Astrocyte (in vitro differentiated cells and primary cell): ENCODE measurements around the gene AFF3. TPM values are rescaled to one million over a fixed set of nuclear protein-coding genes. Genes with fewer than 3 reads are reported as not detected.
A peak's percentile ranks its signal among the peaks of the same experiment; 100 is the strongest.

ENCODE experiments used
- DNase-seq: peaks from one replicate; pipeline ENCODE4 v3.0.0-alpha.2; 2010; ENCODE audit warnings: low read depth
- FAIRE-seq: peaks from 2 replicates; lab custom pipeline; 2011; peaks lifted over from hg19 to GRCh38; lab: Jason Lieb, UNC
- H2AFZ ChIP-seq: 2 replicates; pipeline ENCODE4 v1.6.0; 2012; ENCODE audit warnings: low read depth, low read length, inconsistent platforms
- H3K27ac ChIP-seq: 2 replicates; pipeline ENCODE4 v1.5.1; 2011; ENCODE audit warnings: low read depth, low read length, inconsistent platforms
- H3K27me3 ChIP-seq: 2 replicates; pipeline ENCODE4 v1.6.0; 2011; ENCODE audit warnings: low read length, inconsistent platforms; ENCODE audit not compliant: insufficient read depth
- H3K36me3 ChIP-seq: 2 replicates; pipeline ENCODE4 v1.5.1; 2011; ENCODE audit warnings: low read length, inconsistent platforms; ENCODE audit not compliant: insufficient read depth
- H3K4me1 ChIP-seq: 2 replicates; pipeline ENCODE4 v1.5.1; 2011; ENCODE audit warnings: low read length, inconsistent platforms; ENCODE audit not compliant: insufficient read depth
- H3K4me2 ChIP-seq: 2 replicates; pipeline ENCODE4 v1.6.0; 2012; ENCODE audit warnings: low read length, inconsistent platforms
- H3K4me3 ChIP-seq: 2 replicates; pipeline ENCODE4 v1.5.1; 2011; ENCODE audit warnings: low read depth, mild to moderate bottlenecking, low read length, inconsistent platforms; ENCODE audit not compliant: insufficient read depth
- H3K79me2 ChIP-seq: 2 replicates; pipeline ENCODE4 v1.6.0; 2012; ENCODE audit warnings: mild to moderate bottlenecking, low read length, inconsistent platforms; ENCODE audit not compliant: insufficient read depth
- H3K9ac ChIP-seq: 2 replicates; pipeline ENCODE4 v1.6.0; 2012; ENCODE audit warnings: mild to moderate bottlenecking, low read length, inconsistent platforms
- H3K9me3 ChIP-seq: 2 replicates; pipeline ENCODE4 v1.5.1; 2012; ENCODE audit warnings: low read depth, mild to moderate bottlenecking, low read length, inconsistent platforms; ENCODE audit not compliant: insufficient read depth
- H4K20me1 ChIP-seq: 2 replicates; pipeline ENCODE4 v1.6.0; 2012; ENCODE audit warnings: low read length, inconsistent platforms; ENCODE audit not compliant: insufficient read depth
- H3K27ac Mint-ChIP-seq: one replicate; pipeline ENCODE4 v1.8.0; 2021; ENCODE audit warnings: mild to moderate bottlenecking, mixed read lengths; ENCODE audit not compliant: unreplicated experiment
- H3K27me3 Mint-ChIP-seq: one replicate; pipeline ENCODE4 v1.8.0; 2021; ENCODE audit warnings: low read depth, mixed read lengths; ENCODE audit not compliant: unreplicated experiment
- H3K36me3 Mint-ChIP-seq: one replicate; pipeline ENCODE4 v1.8.0; 2021; ENCODE audit warnings: low read depth, mixed read lengths; ENCODE audit not compliant: unreplicated experiment
- H3K4me1 Mint-ChIP-seq: one replicate; pipeline ENCODE4 v1.8.0; 2021; ENCODE audit warnings: low read depth, mixed read lengths; ENCODE audit not compliant: unreplicated experiment
- H3K4me3 Mint-ChIP-seq: one replicate; pipeline ENCODE4 v1.8.0; 2021; ENCODE audit warnings: mild to moderate bottlenecking, moderate library complexity, mixed read lengths; ENCODE audit not compliant: unreplicated experiment
- H3K9me3 Mint-ChIP-seq: one replicate; pipeline ENCODE4 v1.8.0; 2021; ENCODE audit warnings: mild to moderate bottlenecking, mixed read lengths; ENCODE audit not compliant: unreplicated experiment
- EZH2 ChIP-seq: IDR thresholded peaks from 2 replicates; pipeline ENCODE4 v1.6.1; 2012; ENCODE audit warnings: mild to moderate bottlenecking, low read length, inconsistent platforms; ENCODE audit not compliant: insufficient read depth
- total RNA-seq: library from RNA; stranded (reverse); gene quantifications from 2 replicates; pipeline ENCODE4 v1.2.1, GENCODE V29; 2021
- TF ChIP-seq, protein P1 (sequence below): IDR thresholded peaks from 2 replicates; pipeline ENCODE4 v1.5.1; 2011; ENCODE audit warnings: low read depth, mild to moderate bottlenecking, inconsistent platforms, low read length, moderate library complexity; ENCODE audit not compliant: insufficient read depth

AFF3 gene
- total RNA-seq, 1 donor from 2014 or later, result 14.7 TPM

DNA sequence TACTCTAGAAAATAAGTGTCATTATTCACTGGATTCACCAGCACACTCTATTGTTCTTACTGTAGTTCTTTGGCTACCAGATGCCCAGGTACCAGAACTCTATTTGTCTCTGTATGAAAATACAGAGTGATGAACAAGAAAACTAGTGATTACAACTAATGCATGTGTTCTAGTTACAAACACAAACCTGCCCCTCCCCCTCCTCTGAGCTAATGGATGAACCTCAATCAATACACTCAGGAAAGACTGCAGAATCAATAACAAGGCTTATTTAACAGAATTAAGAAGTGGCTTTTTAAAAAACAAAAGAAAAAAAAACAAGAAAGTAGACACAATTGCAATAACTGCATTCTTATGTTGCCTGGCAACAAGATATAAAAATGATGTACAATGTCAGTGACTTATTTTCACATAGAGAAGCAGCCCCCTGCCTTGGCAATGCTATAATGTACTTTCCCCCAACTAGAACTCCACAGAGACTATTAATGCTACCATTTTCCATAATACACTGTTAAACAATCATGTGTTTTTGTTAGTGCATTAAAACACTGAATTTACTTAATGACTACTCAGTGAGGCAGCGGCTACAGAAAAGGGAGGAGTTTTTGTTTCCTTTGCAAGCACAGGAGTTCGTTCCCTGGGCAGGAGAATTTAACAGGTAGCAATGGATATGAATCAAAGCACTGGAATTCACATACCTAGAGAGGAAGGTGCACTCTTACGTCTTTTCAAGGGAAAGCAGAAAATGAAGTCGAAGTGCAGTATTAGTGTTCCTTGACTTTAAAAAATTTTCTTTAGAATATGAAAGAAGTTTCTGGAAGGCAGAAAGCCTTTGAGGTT lies 333.8 kb downstream of the AFF3 start:
- H3K4me1 Mint-ChIP-seq, result peaks cover 48% of the 10 kb centered on the region
- Histone ChIP-seq H3K27me3 (no peaks in the 10 kb centered on the region), H3K79me2 (no peaks in the 10 kb centered on the region), H3K27ac (no peak overlapping the region), H3K4me1 (peaks cover 50% of the 10 kb centered on the region), H3K9ac (no peak overlapping the region), H2AFZ (no peak overlapping the region), H3K4me2 (peak overlapping the region; percentile 17), H3K36me3 (no peaks in the 10 kb centered on the region), H3K4me3 (no peak overlapping the region), H4K20me1 (no peaks in the 10 kb centered on the region), H3K9me3 (no peaks in the 10 kb centered on the region)
- no peak overlapping the region for H3K27ac Mint-ChIP-seq
- H3K36me3 Mint-ChIP-seq, result no peaks in the 10 kb centered on the region
- peaks cover 2% of the 10 kb centered on the region for H3K9me3 Mint-ChIP-seq
- no peaks in the 10 kb centered on the region for H3K27me3 Mint-ChIP-seq
- DNase-seq (no peak), FAIRE-seq (no peak)
- no peak for TF ChIP-seq EZH2
- TF ChIP-seq, protein P1, sequence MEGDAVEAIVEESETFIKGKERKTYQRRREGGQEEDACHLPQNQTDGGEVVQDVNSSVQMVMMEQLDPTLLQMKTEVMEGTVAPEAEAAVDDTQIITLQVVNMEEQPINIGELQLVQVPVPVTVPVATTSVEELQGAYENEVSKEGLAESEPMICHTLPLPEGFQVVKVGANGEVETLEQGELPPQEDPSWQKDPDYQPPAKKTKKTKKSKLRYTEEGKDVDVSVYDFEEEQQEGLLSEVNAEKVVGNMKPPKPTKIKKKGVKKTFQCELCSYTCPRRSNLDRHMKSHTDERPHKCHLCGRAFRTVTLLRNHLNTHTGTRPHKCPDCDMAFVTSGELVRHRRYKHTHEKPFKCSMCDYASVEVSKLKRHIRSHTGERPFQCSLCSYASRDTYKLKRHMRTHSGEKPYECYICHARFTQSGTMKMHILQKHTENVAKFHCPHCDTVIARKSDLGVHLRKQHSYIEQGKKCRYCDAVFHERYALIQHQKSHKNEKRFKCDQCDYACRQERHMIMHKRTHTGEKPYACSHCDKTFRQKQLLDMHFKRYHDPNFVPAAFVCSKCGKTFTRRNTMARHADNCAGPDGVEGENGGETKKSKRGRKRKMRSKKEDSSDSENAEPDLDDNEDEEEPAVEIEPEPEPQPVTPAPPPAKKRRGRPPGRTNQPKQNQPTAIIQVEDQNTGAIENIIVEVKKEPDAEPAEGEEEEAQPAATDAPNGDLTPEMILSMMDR, result no peak
- H3K4me3 Mint-ChIP-seq, result no peak overlapping the region

DNA sequence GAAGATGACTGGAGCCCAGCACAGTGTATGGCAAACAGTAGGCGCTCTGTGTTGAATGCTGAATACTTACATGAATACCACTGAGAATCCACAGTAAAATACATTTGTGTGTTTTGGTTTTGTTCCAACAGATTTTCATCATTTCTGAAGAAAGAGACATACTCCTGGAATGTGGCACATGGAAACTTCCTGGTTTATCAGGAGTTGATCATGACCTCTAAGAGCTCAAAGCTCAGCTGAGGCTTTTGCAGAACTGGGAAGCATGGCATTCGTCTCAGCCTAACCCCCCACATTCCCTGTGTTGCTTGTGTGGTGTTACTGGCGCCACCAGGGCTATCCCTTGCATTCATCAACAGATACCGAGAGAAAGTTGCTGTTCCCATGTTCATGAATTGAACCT lies 335.6 kb downstream of the AFF3 start:
- Histone ChIP-seq H3K27me3 (no peaks in the 10 kb centered on the region), H3K4me2 (peak overlapping the region; percentile 42), H3K4me3 (no peak overlapping the region), H4K20me1 (no peaks in the 10 kb centered on the region), H3K9me3 (no peaks in the 10 kb centered on the region), H3K4me1 (peaks cover 44% of the 10 kb centered on the region), H3K9ac (no peak overlapping the region), H3K27ac (peak overlapping the region; percentile 38), H3K79me2 (no peaks in the 10 kb centered on the region), H3K36me3 (no peaks in the 10 kb centered on the region), H2AFZ (no peak overlapping the region)
- peaks cover 5% of the 10 kb centered on the region for H3K9me3 Mint-ChIP-seq
- peaks cover 48% of the 10 kb centered on the region for H3K4me1 Mint-ChIP-seq
- DNase-seq (peak; percentile 81), FAIRE-seq (peak; percentile 95)
- H3K27me3 Mint-ChIP-seq, result no peaks in the 10 kb centered on the region
- H3K4me3 Mint-ChIP-seq, result no peak overlapping the region
- TF ChIP-seq, protein P1, result no peak
- no peak for TF ChIP-seq EZH2
- no peaks in the 10 kb centered on the region for H3K36me3 Mint-ChIP-seq
- no peak overlapping the region for H3K27ac Mint-ChIP-seq

DNA sequence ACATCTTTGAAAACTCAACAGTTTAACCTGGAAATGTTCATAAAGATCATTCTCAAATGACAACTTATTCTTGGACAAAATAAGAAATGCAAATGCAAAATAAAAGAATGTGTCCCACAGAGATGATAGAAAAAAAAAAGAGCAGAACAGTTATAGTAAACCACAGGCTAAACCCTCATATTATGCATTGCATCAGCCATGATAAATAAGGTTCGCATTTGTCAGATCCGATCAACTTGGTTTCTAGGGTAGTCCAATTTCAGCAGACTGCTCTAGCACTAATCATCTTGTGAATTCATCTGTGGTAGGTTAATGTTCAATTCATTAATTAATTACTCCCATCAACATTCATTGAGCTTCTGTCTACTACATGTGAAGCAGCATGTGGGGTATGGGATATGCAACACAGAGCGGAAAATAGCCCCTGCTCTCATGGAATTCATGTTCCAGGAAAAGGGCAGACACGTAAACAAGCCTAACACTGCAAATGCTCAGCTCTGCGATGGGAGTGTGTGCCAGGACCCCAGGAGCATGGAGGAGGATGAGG lies 336.4 kb downstream of the AFF3 start:
- Histone ChIP-seq H3K27me3 (no peaks in the 10 kb centered on the region), H3K4me2 (no peak overlapping the region), H3K27ac (peak overlapping the region; percentile 7)

More for the DNA sequence above, 336.4 kb downstream of the AFF3 start:
- H3K4me1 ChIP-seq, result peaks cover 39% of the 10 kb centered on the region
- no peak for TF ChIP-seq EZH2
- TF ChIP-seq, protein P1, result no peak
- no peaks in the 10 kb centered on the region for H3K27me3 Mint-ChIP-seq
- H3K27ac Mint-ChIP-seq, result no peak overlapping the region
- DNase-seq (no peak), FAIRE-seq (peak; percentile 58)
- H3K36me3 Mint-ChIP-seq, result no peaks in the 10 kb centered on the region
- H3K79me2 ChIP-seq, result no peaks in the 10 kb centered on the region
- no peak overlapping the region for H3K9ac ChIP-seq
- no peaks in the 10 kb centered on the region for H4K20me1 ChIP-seq
- no peak overlapping the region for H3K4me3 Mint-ChIP-seq
- peaks cover 41% of the 10 kb centered on the region for H3K4me1 Mint-ChIP-seq
- H3K4me3 ChIP-seq, result no peak overlapping the region
- H3K9me3 ChIP-seq, result no peaks in the 10 kb centered on the region
- H3K36me3 ChIP-seq, result no peaks in the 10 kb centered on the region
- peaks cover 5% of the 10 kb centered on the region for H3K9me3 Mint-ChIP-seq
- no peak overlapping the region for H2AFZ ChIP-seq
